H1 (cell line): ENCODE measurements around the gene SND1. TPM values are rescaled to one million over a fixed set of nuclear protein-coding genes. Genes with fewer than 3 reads are reported as not detected.

Source experiments
- ASH2L ChIP-seq: fragments of 200-600, 300-600 bp; sonication (generic); IDR thresholded peaks from one replicate; pipeline ENCODE4 v1.7.1; 2017; ENCODE audit warnings: low read length
- CHD1 ChIP-seq: IDR thresholded peaks from 2 replicates; pipeline ENCODE4 v1.6.1; 2012; ENCODE audit warnings: low read depth, low read length, improper control_type of control experiment
- CHD7 ChIP-seq: fragments of 300-600 bp; sonication (generic); IDR thresholded peaks from 2 replicates; pipeline ENCODE4 v1.7.1; 2012; ENCODE audit warnings: low read length, moderate library complexity, mild to moderate bottlenecking, inconsistent platforms; ENCODE audit not compliant: insufficient replicate concordance
- EGR1 ChIP-seq: IDR thresholded peaks from 2 replicates; pipeline ENCODE4 v1.6.1; 2011; ENCODE audit warnings: low read depth, low read length, borderline replicate concordance
- HDAC6 ChIP-seq: IDR thresholded peaks from one replicate; pipeline ENCODE4 v1.7.1; 2012; ENCODE audit warnings: low read depth, mild to moderate bottlenecking, inconsistent platforms, low read length, moderate library complexity
- MAFK ChIP-seq: IDR thresholded peaks from 2 replicates; pipeline ENCODE4 v1.6.1; 2012; ENCODE audit warnings: low read depth, mild to moderate bottlenecking, improper control_type of control experiment, low read length
- SIRT6 ChIP-seq: IDR thresholded peaks from one replicate; pipeline ENCODE4 v1.7.1; 2012; ENCODE audit warnings: low read length, inconsistent platforms
- TBP ChIP-seq: IDR thresholded peaks from 2 replicates; pipeline ENCODE4 v1.6.1; 2011; ENCODE audit warnings: low read depth, low read length, improper control_type of control experiment
- TEAD4 ChIP-seq: IDR thresholded peaks from 2 replicates; pipeline ENCODE4 v1.6.1; 2012; ENCODE audit warnings: low read depth, low read length, inconsistent platforms, mixed read lengths
- polyA plus RNA-seq, 7 experiments: library from polyadenylated mRNA; depleted of rRNA in 3 of 7; stranded (reverse) in 5 of 7; unstranded in 2 of 7; fragments of >200 nt in 5 of 7; fragments of 200-250 nt in 2 of 7; gene quantifications; 1 replicate in 5 of 7; 2 replicates in 1 of 7; 4 replicates in 1 of 7; pipeline versions ENCODE4 v1.2.1 to v1.2.3, GENCODE V29; 2011 to 2013; ENCODE audit warnings: missing spikeins in 2 of 7, mixed read lengths in 2 of 7
- total RNA-seq: library from RNA; stranded (reverse); fragmentation: NEBNext Ultra II Directional; extraction: Animal tissue kit (Norgen Biotek cat#: 25700); gene quantifications from 2 replicates; pipeline ENCODE4 v1.2.1, GENCODE V29; 2021

The SND1 gene
- total and polyA plus RNA-seq, 2 of the 8 experiments (the other 6 are each of a cell fraction or from before 2014, with no cell fraction given) = 122 to 290 TPM

DNA sequence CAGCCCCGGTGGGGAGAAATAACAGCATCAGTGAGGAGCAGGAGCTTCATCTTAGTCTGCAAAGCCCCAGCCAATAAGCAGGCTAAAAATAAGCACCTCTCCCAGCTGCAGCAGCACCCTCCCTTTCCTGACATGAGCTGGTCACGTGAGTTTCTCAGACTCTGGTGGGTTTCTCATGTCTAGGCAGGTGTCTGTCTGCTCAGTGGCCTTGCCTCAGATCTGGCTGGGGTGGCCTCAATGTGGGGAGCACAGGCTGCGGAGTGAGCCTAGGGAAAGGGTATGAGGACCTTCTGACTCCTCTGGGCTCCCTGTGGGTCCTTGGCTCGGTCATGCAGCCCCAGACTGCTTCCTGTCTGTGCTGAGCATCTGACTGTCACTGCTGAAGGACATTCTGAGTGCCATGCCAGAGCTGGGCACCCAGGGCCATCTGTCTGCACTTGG is 460.8 kb downstream of the SND1 start (continued):
- no peak for TF ChIP-seq CHD7
- TF ChIP-seq MAFK = no peak
- TF ChIP-seq CHD1 = no peak
- no peak for TF ChIP-seq EGR1
- TF ChIP-seq SIRT6 = no peak
- TF ChIP-seq TBP = no peak
- no peak for TF ChIP-seq HDAC6
- TF ChIP-seq TEAD4 = no peak
- no peak for TF ChIP-seq ASH2L
- TF ChIP-seq, all 59 proteins: peak for 0
